HG02870 (cell line): ENCODE data around the gene DGKB.

Source experiments
- ATAC-seq: cut with Tn5 transposase; IDR thresholded peaks from one replicate; pipeline ENCODE4 v1.9.1; 2021; ENCODE audit warnings: mild to moderate bottlenecking, moderate library complexity; ENCODE audit not compliant: unreplicated experiment

The DGKB gene

GRCh38 chr7:14761510-14762296 lies 140.8 kb downstream of the DGKB start:
- ATAC-seq: no peak

- no peak for ATAC-seq
These were observed 141.6 kb downstream of the DGKB start for GRCh38 chr7:14760730-14761478.

GRCh38 chr7:14759785-14760184 lies 142.8 kb downstream of the DGKB start:
- ATAC-seq: no peak

- ATAC-seq: no peak
These were observed 147.9 kb downstream of the DGKB start for GRCh38 chr7:14754631-14755030.

GRCh38 chr7:14752301-14752700 lies 150.2 kb downstream of the DGKB start:
- ATAC-seq: no peak

DNA sequence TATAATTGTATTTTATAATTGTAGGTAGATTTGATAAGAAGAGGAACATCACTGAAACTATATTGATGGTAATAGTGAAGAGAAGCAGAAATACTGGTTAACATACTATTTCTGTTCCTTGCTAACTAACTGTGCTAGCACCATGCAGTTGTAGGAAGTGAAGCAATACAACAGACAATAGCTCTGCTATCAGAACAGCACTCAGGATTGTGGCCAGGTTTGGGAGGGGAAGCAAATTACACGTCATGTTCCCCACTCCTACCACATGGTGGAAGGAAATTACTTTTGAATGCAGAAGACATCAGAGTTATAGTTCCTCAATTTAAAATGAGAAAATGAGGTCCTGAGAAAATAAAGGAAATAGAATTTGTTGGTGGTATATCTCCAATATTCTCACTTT lies 151.1 kb downstream of the DGKB start:
- no peak for ATAC-seq

DNA sequence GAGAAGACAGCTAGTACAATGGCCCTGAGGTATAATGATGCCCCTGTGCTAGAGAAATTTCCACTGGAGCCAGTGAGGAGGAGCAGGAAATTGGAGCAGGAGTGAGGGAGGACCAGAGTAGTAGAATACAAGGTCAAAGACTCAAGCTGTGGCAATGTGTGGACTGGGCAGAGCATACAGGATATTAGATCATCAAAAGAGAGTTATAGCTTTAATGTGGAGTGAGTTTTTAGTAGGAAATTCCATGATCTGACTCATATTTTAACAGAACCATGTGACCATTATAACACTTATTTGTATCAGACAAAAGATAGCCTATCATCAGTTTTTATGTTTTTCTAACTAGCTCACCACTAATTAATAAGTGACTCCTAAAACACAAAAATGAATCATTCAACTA lies 154.1 kb downstream of the DGKB start:
- ATAC-seq: no peak

- no peak for ATAC-seq
These were observed 154.8 kb downstream of the DGKB start for GRCh38 chr7:14747701-14748100.

DNA sequence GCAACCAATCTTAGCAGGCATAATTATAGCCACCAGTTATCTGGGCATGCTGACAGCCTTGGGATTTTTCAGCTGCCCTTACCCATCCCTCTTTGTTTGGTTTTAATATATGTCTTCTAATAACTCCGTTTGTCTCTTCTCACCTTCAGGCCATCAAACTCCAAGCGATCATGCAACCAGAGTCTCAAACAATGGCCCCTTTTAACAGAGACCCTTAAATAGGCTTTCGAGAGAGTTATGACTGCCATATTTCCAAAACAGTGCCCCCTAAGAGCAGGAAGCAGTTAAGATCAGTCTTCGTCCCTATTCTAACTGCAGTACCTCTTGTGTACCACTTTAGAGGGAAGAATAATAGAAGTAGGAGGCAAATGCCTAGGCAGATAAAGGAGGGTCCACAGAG lies 157.5 kb downstream of the DGKB start:
- ATAC-seq: no peak

- no peak for ATAC-seq
These were observed 161.9 kb downstream of the DGKB start for GRCh38 chr7:14740606-14741005.

DNA sequence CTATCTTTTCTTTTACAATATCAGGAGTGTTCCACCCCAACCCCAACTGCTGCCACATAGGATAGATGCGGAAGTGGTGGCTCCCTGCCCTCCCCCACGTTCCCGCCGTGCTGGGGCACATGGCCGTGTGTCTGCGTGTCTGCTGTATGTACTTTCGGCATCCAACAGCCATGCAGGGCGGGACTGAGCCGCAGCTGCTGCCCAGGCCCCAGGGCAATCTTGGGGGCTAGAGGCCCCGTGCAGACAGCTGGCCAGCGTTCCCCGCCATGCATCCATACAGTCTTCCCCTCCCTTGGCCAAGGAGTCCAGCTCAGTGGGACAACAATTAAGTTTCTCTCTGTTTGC lies 162.7 kb downstream of the DGKB start:
- no peak for ATAC-seq

DNA sequence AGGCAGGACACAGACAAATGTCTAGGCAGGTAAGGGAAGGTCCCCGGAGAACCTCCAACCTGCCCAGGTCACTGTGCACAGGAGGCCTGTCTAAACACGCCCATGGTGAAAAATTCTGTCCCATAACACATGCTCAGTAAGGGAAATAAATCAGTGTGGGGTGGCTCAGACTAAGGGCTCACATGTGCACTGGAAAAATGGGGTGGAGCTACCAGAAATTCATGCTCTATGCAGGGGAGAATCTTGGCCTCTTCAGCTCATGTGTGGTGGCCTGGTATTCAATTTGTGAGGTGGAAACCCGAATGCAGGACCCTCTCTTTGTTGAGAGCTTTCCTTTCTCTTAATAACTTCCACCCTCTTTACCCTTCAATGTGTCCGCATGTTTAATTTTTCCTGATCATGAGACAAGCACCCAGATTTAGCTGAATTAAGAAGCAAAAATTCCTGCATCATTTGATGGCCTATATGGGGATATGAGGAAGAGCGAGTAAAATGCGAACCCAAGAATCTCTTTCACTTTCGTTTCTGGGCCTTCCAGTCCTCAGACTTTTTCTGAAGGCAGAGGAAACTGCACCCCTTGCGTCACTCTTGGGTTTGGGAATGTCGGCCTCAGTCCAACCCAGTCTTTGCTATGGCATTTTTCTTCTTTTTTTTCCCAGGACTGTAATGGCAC lies 163.2 kb downstream of the DGKB start:
- no peak for ATAC-seq

- no peak for ATAC-seq
These were observed 164.5 kb downstream of the DGKB start for GRCh38 chr7:14738086-14738485.

DNA sequence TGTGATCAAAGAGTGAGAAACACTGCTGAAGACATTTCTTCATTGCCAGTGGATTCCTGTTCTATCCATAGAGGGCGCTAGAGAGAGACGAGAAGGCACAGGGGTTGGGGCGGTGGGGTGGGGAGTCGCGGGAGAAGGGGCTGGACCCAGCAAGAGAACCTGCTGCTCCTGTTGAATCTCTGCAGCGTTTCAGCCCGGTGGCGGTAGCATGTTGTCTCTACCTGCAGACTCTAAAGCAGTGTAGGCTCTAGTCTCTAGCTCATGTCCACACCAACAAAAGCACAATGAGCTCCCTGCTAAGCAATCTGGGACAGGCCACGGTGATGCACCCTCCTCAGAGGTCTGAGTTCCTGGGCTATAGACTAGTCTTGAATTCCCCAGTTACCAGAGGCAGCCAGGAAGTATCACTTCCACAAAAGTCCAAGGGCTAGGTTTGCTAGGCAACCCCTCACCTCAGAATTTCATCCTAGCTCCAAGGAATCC lies 167.7 kb downstream of the DGKB start:
- no peak for ATAC-seq

DNA sequence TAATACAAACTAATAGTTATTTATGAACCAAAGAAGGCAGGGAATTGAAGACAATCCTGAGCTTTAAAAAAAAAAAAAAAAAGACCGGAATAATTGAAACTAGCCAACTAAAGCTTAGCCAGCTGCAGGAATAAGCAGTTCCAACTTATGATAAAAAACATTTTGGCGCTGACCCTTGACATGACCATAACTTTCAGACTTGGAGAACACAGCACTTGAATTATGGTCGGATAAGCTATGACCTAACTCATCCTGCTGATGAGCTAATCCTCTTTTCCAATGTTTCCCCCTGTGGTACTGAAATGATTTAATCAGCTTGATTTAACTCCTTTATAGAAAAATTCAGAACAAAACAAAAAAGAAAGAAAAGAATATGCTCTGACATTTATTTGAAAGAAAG lies 181.8 kb downstream of the DGKB start:
- no peak for ATAC-seq

DNA sequence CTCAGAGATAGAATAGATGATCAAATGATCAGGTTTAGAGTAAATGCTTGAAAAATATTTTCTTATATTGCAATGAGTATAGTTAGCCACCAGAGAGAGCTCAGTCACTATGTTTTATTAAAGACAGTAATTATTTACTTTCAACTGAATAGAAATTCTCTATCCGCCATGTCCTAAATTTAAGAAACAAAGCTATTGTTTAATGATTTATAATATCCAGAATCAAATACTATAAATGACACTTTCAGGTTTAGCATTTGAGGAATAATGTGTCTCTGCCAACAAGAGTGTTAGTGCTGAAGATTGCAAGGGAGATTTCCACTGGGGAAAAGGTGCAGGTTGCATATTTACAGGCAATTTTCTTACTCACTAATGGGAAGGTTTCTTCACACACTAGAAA lies 184.7 kb downstream of the DGKB start:
- ATAC-seq: no peak

- no peak for ATAC-seq
These were observed 185.4 kb downstream of the DGKB start for GRCh38 chr7:14717169-14717568.

- ATAC-seq: peak; percentile 99
These were observed 188.3 kb downstream of the DGKB start for GRCh38 chr7:14714161-14714728.

- no peak for ATAC-seq
These were observed 204.3 kb downstream of the DGKB start for GRCh38 chr7:14698239-14698638.

DNA sequence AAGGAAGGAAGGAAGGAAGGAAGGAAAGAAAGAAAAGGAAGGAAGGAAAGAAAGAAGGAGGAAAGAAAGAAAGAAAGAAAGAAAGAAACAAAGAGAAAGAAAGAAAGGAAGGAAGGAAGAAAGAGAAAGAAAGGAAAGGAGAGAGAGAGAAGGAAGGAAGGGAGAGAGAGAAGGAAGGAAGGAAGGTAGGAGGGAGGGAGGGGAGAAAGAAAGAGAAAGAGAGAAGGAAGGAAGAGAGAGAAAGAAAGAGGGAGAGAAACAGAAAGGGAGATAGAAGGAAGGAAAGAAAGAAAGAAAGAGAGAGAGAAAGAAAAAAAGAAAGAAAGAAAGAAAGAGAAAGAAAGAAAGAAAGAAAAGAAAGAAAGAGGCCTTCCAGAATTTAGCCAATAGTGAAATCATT lies 204.9 kb downstream of the DGKB start:
- no peak for ATAC-seq

GRCh38 chr7:14691597-14692203 lies 210.9 kb downstream of the DGKB start:
- ATAC-seq: no peak
